Natural killer cell treated with Interleukin-12 subunit alpha and Interleukin-12 subunit beta and Interleukin-15 and Interleukin-18, amount 100 ng/mL, for 72 hours (primary cell): Measurements from ENCODE around the gene SF3B4. TPM values are rescaled to one million over a fixed set of nuclear protein-coding genes. Genes with fewer than 3 reads are reported as not detected.
"Not testable (repeated sequence)": the region's sequence is repeated elsewhere in the genome, so short reads cannot be mapped to it uniquely, and the experiment has no call there.

ENCODE experiments used
- ATAC-seq, 2 donors: fragments of 150-1000 bp; cut with Tn5 transposase in 1 of 2; sonication (Bioruptor Pico), chemical (Tn5 transposase) in 1 of 2; 2 replicates each; pipeline ENCODE4 v1.10.0; 2021
- DNase-seq: peaks from one replicate; pipeline ENCODE4 v3.0.0; 2022; ENCODE audit warnings: low spot score
- H3K27ac Mint-ChIP-seq, 2 donors: 1 replicate in 1 of 2; 2 replicates in 1 of 2; pipeline ENCODE4 v1.8.0; 2022; ENCODE audit warnings: mixed read lengths in 2 of 2, mild to moderate bottlenecking in 1 of 2, moderate library complexity in 1 of 2
- H3K27me3 Mint-ChIP-seq, 2 donors: 1 replicate in 1 of 2; 2 replicates in 1 of 2; pipeline ENCODE4 v1.8.0; 2022; ENCODE audit warnings: mixed read lengths in 2 of 2
- H3K36me3 Mint-ChIP-seq: one replicate; pipeline ENCODE4 v1.8.0; 2022; ENCODE audit warnings: mixed read lengths
- H3K4me1 Mint-ChIP-seq, 2 donors: 1 replicate in 1 of 2; 2 replicates in 1 of 2; pipeline ENCODE4 v1.8.0; 2022; ENCODE audit warnings: low read depth in 2 of 2, mixed read lengths in 2 of 2, mild to moderate bottlenecking in 1 of 2
- H3K4me3 Mint-ChIP-seq: one replicate; pipeline ENCODE4 v1.8.0; 2022; ENCODE audit warnings: mixed read lengths
- H3K9me3 Mint-ChIP-seq: 2 replicates; pipeline ENCODE4 v1.8.0; 2022; ENCODE audit warnings: mixed read lengths
- total RNA-seq, 2 donors: library from RNA; stranded (reverse); gene quantifications; one replicate each; pipeline ENCODE4 v1.2.3, GENCODE V29; 2022

The SF3B4 gene
- total RNA-seq, 2 donors from 2014 or later = 85.2 to 118 TPM

- Mint-ChIP-seq H3K27ac (peak within 1 kb of the TSS; percentile 69 to 88), H3K4me3 (peak within 1 kb of the TSS; percentile 89), H3K9me3 (no peaks in the 10 kb centered on the region), H3K4me1 (peaks cover 14 to 21% of the 10 kb centered on the region in 2 donors), H3K27me3 (no peaks in the 10 kb centered on the region), H3K36me3 (no peaks in the 10 kb centered on the region)
- ATAC-seq (peak; percentile 97 to 98), DNase-seq (peak; percentile 88)
These were observed 27.9 kb downstream of the SF3B4 start, which contains the start of gene BOLA1 for GRCh38 chr1:149899460-149900284. TSS of gene BOLA1 (plus strand) at chr1:149899568. CDS start at chr1:149900060, 492 bp downstream.

- H3K36me3 Mint-ChIP-seq = no peaks in the 10 kb centered on the region
- DNase-seq (no peak), ATAC-seq (no peak)
- H3K27me3 Mint-ChIP-seq = peaks cover 0 to 3% of the 10 kb centered on the region in 2 donors
- peaks cover 14 to 21% of the 10 kb centered on the region in 2 donors for H3K4me1 Mint-ChIP-seq
- no peaks in the 10 kb centered on the region for H3K9me3 Mint-ChIP-seq
- no peak overlapping the region for H3K27ac Mint-ChIP-seq
- no peak overlapping the region for H3K4me3 Mint-ChIP-seq
These were observed 31.0 kb downstream of the SF3B4 start for GRCh38 chr1:149896575-149896974.

GRCh38 chr1:149888999-149889289 is 38.7 kb downstream of the SF3B4 start:
- H3K27me3 Mint-ChIP-seq = no peaks in the 10 kb centered on the region
- H3K4me1 Mint-ChIP-seq = peaks cover 0 to 4% of the 10 kb centered on the region in 2 donors
- no peak for ATAC-seq

GRCh38 chr1:149888247-149888998 is 39.2 kb downstream of the SF3B4 start:
- H3K27ac Mint-ChIP-seq = no peak overlapping the region
- H3K27me3 Mint-ChIP-seq = no peaks in the 10 kb centered on the region
- H3K36me3 Mint-ChIP-seq = no peaks in the 10 kb centered on the region
- H3K9me3 Mint-ChIP-seq = no peaks in the 10 kb centered on the region
- H3K4me1 Mint-ChIP-seq = peaks cover 0 to 7% of the 10 kb centered on the region in 2 donors
- DNase-seq (peak; percentile 86), ATAC-seq (peak; percentile 46 to 62)
- H3K4me3 Mint-ChIP-seq = no peak overlapping the region

More at GRCh38 chr1:149888999-149889289, 38.7 kb downstream of the SF3B4 start:
- Mint-ChIP-seq H3K36me3 (no peaks in the 10 kb centered on the region), H3K9me3 (no peaks in the 10 kb centered on the region), H3K4me3 (no peak overlapping the region), H3K27ac (no peak overlapping the region)
- no peak for DNase-seq

GRCh38 chr1:149887456-149888246 is 40.0 kb downstream of the SF3B4 start:
- Mint-ChIP-seq H3K27ac (no peak overlapping the region), H3K4me3 (no peak overlapping the region), H3K27me3 (no peaks in the 10 kb centered on the region), H3K36me3 (no peaks in the 10 kb centered on the region), H3K4me1 (peaks cover 0 to 7% of the 10 kb centered on the region in 2 donors), H3K9me3 (no peaks in the 10 kb centered on the region)
- peak; percentile 89 for DNase-seq
- ATAC-seq = peak; percentile 68 to 74

GRCh38 chr1:149887196-149887455 is 40.5 kb downstream of the SF3B4 start:
- H3K4me3 Mint-ChIP-seq, H3K4me1 Mint-ChIP-seq, DNase-seq, H3K36me3 Mint-ChIP-seq, H3K27me3 Mint-ChIP-seq, H3K9me3 Mint-ChIP-seq, H3K27ac Mint-ChIP-seq, ATAC-seq: not testable (repeated sequence)

- Mint-ChIP-seq H3K4me3 (no peak overlapping the region), H3K4me1 (peaks cover 6 to 11% of the 10 kb centered on the region in 2 donors), H3K27me3 (no peaks in the 10 kb centered on the region), H3K9me3 (no peaks in the 10 kb centered on the region), H3K27ac (no peak overlapping the region), H3K36me3 (no peaks in the 10 kb centered on the region)
- DNase-seq (peak; percentile 91), ATAC-seq (peak; percentile 79 to 83)
These were observed 41.0 kb downstream of the SF3B4 start for GRCh38 chr1:149886396-149887195.

GRCh38 chr1:149886121-149886395 is 41.5 kb downstream of the SF3B4 start:
- H3K9me3 Mint-ChIP-seq, H3K27ac Mint-ChIP-seq, H3K36me3 Mint-ChIP-seq, DNase-seq, H3K4me3 Mint-ChIP-seq, ATAC-seq, H3K27me3 Mint-ChIP-seq: not testable (repeated sequence)
- H3K4me1 Mint-ChIP-seq = peaks cover 6 to 11% of the 10 kb centered on the region in 2 donors

- peak; percentile 74 for DNase-seq
- Mint-ChIP-seq H3K36me3 (no peaks in the 10 kb centered on the region), H3K27me3 (no peaks in the 10 kb centered on the region), H3K9me3 (no peaks in the 10 kb centered on the region), H3K4me1 (peaks cover 6 to 11% of the 10 kb centered on the region in 2 donors), H3K4me3 (no peak overlapping the region), H3K27ac (no peak overlapping the region)
- ATAC-seq = peak; percentile 1 to 19
These were observed 42.1 kb downstream of the SF3B4 start for GRCh38 chr1:149885339-149886120.

GRCh38 chr1:149884433-149885338 is 42.9 kb downstream of the SF3B4 start:
- ATAC-seq (no peak), DNase-seq (no peak)
- H3K36me3 Mint-ChIP-seq = no peaks in the 10 kb centered on the region
- no peak overlapping the region for H3K27ac Mint-ChIP-seq
- no peaks in the 10 kb centered on the region for H3K27me3 Mint-ChIP-seq
- H3K4me3 Mint-ChIP-seq = no peak overlapping the region
- no peaks in the 10 kb centered on the region for H3K9me3 Mint-ChIP-seq
- H3K4me1 Mint-ChIP-seq = peaks cover 9 to 10% of the 10 kb centered on the region in 2 donors

GRCh38 chr1:149883598-149884247 is 43.9 kb downstream of the SF3B4 start:
- DNase-seq (no peak), ATAC-seq (no peak)
- H3K27me3 Mint-ChIP-seq = no peaks in the 10 kb centered on the region
- H3K27ac Mint-ChIP-seq = no peak overlapping the region
- H3K36me3 Mint-ChIP-seq = no peaks in the 10 kb centered on the region
- no peak overlapping the region for H3K4me3 Mint-ChIP-seq
- H3K9me3 Mint-ChIP-seq = no peaks in the 10 kb centered on the region
- H3K4me1 Mint-ChIP-seq = peaks cover 10 to 15% of the 10 kb centered on the region in 2 donors

GRCh38 chr1:149881876-149882275 is 45.7 kb downstream of the SF3B4 start:
- Mint-ChIP-seq H3K27me3 (no peaks in the 10 kb centered on the region), H3K4me1 (peaks cover 10 to 15% of the 10 kb centered on the region in 2 donors), H3K4me3 (no peak overlapping the region), H3K27ac (no peak overlapping the region), H3K36me3 (no peaks in the 10 kb centered on the region), H3K9me3 (no peaks in the 10 kb centered on the region)
- DNase-seq (no peak), ATAC-seq (no peak)
